Activated CD4-positive, alpha-beta T cell treated with anti-CD3 and anti-CD28 coated beads, Interleukin-2, amount 50 U/mL, for 48 hours (primary cell): ENCODE results near the gene LCMT1.
"Not testable (repeated sequence)": the region's sequence is repeated elsewhere in the genome, so short reads cannot be mapped to it uniquely, and the experiment has no call there.

Experiments
- DNase-seq, 2 experiments: peaks; one replicate each; pipeline ENCODE4 v3.0.0-alpha.2; 2020

Gene LCMT1

GRCh38 chr16:25097276-25097975, 14.1 kb upstream of the LCMT1 start:
- no peak for DNase-seq

- DNase-seq: no peak
Observed at GRCh38 chr16:25100511-25100910, 11.0 kb upstream of the LCMT1 start.

GRCh38 chr16:25106567-25107465, 4.7 kb upstream of the LCMT1 start:
- DNase-seq: peak; percentile 86 to 89

DNA sequence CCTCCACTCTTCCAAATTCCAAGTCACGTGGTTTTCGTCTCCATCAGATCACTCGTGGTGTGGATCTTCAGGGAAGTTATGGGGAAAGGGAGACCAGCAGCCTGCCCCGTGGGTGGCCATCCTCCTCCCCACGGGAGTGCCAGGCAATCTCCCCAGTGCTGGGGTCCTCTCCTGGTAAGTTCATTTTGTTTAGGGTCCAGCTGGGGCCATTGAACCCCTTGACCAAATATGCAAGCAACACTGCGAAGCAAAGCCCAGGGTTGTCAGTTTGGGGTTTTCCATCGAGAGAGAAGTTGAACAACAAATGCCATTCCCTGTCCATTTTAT, 4.1 kb upstream of the LCMT1 start:
- DNase-seq: no peak

GRCh38 chr16:25108054-25108453, 3.5 kb upstream of the LCMT1 start:
- peak in 1 of 2 experiments; percentile 32 for DNase-seq

DNA sequence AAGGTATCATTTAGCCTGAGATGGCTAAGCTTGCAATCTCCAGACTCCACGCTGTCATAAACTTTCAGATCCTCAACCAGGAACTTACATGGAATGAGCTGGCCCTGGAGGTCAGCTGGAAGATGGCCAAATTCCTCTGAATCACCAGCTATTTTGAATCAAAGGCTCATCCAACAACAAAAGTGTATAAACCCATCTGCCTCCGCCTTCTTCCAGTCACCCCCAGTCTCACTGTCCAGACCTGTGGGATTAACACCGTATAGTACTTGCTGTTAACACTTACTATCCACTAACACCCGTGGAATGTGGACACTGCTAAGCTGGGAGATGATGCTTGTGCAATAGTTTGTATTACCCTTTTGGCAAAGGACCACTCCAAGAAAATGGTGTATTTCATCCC, 1.9 kb upstream of the LCMT1 start:
- no peak for DNase-seq

DNA sequence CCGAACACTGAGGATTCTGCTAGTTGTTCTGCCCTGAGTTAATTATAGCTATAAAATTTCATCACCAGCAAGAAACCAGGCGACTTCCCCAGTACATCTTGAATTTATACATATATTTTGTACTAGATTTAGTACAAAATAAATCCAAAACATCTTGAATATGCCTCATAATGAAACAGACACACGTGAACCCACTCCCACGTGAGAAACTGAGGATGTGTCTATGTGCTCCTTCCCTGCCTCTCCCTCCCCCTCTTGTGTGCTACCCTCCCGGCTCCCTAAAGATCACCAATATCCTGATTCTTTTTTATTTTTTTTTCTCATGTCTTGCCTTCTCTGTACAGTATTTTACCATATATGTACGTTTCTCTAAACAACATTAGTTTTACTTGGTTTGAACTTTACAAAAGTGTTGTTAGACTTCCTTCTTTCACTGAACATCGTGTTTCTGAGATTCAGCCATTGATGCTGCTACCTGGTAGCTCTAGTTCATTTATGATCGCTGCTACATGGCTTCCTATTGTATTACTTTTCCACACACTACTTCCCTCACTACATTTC, 1.1 kb upstream of the LCMT1 start:
- DNase-seq: peak; percentile 48 to 57

DNA sequence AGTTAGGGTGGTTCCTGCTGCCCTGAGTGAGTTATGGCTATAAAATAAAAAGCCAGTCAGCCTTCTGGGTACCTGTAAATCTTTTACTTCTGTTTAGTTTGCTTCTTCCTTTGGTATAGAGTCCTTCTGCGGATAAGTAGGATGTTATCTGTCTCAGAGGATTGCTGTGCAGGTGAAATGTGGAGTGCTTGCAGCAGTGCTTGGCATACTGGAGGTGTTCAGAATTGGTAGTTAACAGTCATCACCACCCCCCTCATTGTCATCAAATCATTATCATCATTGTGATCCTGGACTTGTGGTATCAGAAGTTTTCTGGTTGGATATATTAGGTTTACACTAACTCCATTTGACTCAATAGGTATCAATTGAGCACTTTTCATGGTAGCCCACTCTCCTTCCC, 2.6 kb downstream of the LCMT1 start:
- no peak for DNase-seq

DNA sequence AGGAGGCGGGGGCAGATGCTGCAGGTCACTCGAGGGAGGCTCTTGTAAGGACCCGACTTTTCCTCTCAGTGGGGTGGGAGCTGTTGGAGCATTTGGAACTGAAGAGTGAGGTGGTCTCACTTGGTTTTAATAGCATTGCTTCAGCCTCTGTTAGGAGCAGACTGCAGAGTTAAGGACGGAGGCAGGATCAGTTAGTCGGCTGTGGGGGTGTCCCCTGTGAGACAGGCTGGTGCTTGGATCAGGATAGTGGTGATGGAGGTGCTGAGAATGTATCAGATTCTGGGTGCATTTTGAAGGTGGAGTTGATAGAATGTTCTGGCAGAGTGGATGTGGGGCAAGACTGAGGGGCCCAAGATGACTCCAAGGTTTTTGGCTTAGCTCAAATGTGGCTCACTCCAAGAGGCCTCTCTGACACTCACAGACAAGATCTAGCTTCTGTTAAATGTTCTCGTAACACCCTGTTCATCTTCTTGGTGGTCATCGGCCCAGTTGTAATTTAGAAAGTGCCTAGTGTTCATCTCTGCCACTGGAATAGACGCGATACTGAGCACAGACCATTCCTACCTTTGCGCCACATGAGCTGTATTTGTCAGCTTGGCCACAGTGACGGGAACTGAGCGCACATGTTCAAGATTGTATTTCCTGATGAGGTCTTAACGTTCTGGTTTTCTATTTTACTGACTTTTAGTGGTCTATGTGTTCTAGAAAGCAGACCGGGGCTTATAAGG, 7.5 kb downstream of the LCMT1 start:
- DNase-seq: no peak

DNA sequence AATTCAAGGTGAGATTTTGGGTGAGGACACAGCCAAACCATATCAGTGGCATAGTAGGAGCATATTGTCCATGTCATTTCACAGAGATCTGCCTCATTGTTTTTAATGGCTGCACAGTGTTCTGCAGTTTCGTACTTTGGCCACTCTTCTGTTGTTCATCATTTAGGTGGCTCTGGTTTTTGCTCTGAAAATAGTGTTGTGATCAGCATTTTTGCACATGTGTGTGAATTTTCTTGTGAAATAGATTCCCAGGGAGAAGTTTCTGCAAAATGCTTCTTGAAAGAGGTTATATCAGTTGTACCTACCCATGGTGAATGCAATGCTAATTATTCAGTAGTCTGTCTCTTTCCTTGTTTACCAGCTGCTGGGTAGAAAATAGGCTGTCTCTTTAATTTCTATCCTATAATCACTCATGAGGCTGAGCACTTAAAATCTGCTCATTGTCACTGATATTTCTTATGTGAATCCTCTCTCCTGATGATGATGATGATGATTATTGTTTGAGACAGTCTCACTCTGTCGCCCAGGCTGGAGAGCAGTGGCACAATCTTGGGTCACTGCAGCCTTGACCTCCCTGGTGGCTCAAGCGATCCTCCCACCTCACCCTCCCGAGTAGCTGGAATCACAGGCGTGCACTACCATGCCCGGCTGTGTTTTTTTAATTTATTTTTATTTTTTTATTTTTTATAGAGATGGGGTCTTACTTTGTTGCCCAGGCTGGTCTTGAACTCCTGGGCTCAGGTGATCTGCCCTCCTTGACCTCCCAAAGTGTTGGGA, 10.5 kb downstream of the LCMT1 start:
- DNase-seq: no peak

DNA sequence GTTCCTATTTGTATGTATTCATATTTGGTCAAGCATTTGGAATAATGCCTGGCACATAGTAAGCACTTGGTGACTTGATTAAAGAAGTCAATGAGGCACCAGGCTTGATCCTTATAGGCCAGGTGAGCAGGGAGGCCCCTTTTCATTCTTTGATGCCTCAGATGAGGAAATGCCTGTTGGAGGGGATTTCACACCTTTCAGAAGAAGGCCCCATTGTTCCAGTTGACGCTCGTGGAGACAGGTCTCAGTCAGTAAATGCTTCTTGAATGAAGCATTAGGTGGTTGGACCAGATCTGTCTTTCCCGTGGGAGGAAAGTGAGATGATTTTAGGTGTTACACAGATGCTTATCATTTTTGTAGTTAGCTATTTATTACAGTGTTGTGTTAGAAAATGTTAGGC, 13.0 kb downstream of the LCMT1 start:
- DNase-seq: no peak

DNA sequence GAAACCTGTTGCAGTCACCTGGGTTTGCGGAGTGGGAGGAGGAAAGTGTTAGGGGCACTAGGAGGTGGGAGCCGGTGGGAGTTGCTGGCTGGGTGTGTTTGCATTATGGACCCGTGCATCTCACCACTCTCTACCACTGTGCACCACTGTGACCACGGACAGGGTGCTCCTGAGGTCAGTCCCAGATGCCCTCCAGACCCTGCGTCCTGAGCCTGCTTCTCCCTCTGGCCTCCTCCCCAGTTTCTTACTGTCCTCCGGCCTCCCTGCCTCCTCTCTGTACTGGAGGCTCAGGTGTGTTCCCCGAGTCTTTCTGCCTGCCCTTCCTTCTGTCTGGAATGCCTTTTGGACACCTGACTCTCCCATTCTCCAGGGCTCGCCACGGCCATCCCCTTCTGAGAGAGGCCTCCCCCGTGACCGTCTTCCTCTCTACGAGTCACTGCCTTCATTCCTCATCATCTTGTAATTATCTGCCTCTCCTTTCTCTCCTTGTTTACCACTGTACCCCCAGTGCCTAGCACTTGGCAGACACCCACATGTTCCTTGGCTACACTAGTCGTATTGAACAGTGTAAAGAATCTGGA, 14.6 kb downstream of the LCMT1 start:
- DNase-seq: not testable (repeated sequence)

DNA sequence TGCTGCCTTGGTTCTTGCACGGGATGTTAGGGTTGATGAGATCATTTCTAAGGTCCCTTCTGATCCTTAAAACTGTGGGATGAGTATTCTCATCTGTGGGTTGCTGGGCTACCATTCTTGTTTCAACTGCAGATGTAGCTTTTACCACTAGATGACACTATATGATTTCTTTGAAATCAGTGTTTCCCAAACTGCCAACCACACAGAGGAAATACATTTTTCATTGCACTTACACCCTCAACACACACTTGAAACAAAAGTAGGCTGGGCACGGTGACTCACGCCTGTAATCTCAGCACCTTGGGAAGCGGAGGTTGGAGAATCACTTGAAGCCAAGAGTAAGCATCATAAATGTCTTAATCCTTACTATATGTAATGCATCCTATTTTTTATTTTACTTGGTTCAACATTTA, 15.3 kb downstream of the LCMT1 start:
- DNase-seq: peak; percentile 46 to 60

DNA sequence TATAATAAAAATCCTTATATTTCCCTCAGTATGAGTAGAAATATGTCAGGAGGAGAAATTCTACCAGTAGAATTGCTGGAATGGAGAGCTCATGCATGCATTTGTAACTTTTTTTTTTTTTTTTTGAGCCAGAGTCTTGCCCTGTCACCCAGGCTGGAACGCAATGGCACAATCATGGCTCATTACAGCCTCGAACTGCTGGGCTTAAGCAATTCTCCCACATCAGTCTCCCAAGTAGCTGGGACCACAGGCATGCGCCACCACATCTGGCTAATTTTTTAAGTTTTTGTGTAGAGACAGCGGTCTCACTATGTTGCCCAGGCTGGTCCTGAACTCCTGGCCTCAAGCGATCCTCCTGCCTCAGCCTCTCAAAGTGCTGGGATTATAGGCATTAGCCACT, 21.2 kb downstream of the LCMT1 start:
- DNase-seq: not testable (repeated sequence)

- DNase-seq: no peak
Observed at GRCh38 chr16:25134166-25134700, 22.7 kb downstream of the LCMT1 start.

DNA sequence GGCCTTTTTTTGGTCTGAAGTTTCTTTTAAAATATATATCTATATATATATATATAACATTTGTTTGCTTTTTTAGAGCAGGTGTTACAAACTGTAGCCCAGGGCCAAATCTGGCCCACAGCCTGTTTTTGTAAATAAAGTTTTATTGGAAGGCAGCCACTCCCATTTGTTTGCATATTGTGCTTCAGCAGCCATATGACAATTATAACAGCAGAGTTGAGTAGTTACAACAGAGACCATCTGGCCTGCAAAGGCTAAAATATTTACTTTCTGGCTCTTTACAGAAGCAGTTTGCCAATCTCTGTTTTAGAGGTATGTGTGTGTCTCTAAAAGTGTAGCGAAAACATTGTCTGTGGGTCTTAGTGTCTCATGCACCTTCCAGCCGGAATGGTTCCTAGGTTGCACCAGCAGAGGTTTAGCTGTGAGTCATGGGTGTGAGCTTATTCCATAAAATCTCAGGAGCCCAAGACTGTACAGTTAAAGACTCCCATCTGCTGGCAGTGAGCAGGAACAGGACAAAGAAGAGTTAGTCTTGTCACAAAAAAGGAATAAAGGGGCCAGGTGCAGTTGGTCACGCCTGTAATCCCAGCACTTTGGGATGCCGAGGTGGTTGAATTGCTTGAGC, 23.8 kb downstream of the LCMT1 start:
- DNase-seq: no peak

- DNase-seq: no peak
Observed at GRCh38 chr16:25138130-25138529, 26.6 kb downstream of the LCMT1 start.

DNA sequence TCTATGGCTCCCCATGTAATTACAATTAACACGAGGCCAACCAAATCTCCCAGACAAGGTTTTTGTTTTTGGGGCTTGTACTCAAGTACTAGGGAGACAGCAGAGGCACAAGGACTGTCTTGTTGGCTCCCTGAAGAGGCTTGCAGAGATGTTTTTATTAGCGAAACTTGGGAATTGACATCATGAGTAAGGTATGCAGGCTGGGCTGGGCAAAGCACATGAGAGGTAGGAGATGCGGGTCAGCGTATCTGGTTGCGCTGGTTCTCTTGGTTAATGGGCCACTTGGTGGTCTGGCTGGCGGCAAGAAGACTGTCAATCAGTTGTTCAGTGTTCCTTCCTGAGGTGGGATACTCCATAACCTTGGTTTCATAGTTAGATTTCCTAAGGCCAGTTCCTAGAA, 28.9 kb downstream of the LCMT1 start:
- no peak for DNase-seq

GRCh38 chr16:25141648-25142047, 30.1 kb downstream of the LCMT1 start:
- no peak for DNase-seq

DNA sequence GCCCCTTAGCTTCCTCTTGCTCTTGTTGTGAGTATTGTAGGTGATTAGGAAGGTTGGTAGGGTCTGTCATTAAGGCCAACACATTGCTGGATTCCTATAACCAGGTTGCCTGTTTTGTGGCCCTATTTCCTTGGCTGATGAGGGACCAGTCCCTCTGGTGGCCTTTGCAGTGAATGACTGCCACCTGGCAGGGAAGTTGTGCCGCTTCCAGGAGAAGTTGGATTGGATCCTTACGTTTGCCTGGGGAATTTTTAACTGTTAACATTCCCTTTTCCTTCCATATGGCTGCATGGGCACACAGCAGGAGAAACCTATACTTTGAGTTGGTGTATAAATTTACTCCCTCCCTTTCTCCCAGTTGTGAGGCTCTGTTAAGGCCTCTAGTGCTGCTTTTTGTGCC, 32.4 kb downstream of the LCMT1 start:
- no peak for DNase-seq

- no peak for DNase-seq
Observed at GRCh38 chr16:25148568-25149215, 37.1 kb downstream of the LCMT1 start.
